NCI-H2196 (cell line): Measurements from ENCODE around the gene ADAM8.

Source experiments
- DNase-seq: peaks from one replicate; lab custom pipeline; 2025; ENCODE audit not compliant: unreplicated experiment; lab: John Stamatoyannopoulos, UW

ADAM8 gene

GRCh38 chr10:133251388-133252222 lies 25.1 kb downstream of the ADAM8 start:
- DNase-seq: no peak

DNA sequence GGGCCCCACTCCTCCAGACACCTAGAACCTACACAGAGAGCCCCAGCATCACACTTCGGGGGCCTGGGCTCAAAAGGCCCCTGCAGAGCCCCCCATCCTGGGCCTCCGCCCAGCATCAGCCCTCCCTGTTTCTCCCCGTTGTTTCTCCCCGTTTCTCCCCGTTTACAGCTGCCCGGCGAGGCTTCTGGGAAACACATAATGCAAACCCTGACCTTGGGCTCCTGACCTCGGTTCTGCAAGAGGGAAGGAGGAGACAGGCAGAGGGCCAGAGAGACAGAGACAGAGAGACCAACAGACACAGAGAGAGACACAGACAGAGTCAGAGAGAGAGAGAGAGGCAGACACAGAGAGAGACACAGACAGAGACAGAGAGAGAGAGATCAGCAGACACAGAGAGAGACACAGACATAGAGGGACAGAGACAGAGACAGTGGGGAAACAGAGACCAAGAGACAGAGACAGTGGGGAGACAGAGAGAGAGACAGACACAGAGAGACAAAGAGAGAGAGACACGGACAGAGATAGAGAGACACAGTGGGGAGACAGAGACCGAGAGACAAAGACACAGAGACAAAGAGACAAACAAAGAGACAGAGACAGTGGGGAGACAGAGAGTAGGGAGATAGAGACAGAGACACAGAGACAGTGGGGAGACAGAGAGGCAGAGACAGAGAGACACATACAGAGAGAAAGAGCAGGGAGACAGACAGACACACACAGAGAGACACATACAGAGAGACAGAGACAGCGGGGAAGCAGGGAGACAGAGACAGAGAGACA lies 26.5 kb downstream of the ADAM8 start:
- DNase-seq: no peak

DNA sequence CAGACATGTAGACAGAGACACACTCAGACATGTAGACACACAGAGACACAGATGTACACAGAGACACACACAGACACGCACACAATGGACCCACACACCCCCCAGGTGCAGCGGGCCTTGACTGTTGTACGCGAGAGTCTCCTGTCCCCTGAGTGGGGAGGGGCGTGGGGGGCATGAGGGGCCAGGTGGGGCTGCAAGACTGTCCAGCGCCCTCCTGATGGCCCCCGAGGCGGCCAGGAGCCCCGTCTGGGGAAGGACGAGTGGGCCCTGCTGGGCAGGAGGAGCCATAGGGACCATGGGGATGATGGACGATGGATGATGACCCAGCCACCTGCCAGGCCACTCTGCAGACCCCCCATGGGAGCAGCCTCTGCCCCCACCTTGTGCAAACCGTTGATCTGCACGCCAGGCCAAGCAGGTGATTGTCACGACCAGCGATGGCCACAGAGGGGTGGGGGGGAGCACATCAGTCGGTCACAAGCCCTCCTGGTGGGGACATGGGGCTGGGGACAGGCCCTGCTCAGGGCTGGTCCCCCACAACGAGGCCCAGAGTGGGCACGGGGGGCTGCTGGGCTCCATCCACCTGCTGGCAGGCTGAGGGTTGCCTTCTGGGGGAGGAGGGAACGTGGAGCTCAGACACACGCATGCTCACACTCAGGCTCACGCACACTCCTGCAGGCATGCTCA lies 27.4 kb downstream of the ADAM8 start:
- DNase-seq: no peak

DNA sequence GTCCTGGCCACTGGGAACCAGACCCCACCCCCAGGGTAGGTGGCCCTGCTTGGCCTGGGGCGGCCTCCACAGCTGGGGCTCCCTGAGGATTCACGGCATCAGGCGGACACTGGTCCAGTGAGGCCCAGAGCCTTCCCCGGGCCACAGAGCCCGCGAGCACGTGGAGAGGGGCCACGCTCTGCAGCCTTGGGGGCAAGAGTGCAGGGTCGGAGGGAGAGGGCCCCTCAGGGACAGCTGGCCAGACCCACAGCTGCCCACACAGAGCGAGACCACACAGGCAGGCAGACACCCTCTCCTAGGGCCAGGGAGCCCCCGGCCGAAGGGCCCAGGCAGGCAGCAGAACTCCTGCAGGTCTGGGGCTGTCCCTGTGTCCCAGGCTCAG lies 28.3 kb downstream of the ADAM8 start:
- DNase-seq: no peak

DNA sequence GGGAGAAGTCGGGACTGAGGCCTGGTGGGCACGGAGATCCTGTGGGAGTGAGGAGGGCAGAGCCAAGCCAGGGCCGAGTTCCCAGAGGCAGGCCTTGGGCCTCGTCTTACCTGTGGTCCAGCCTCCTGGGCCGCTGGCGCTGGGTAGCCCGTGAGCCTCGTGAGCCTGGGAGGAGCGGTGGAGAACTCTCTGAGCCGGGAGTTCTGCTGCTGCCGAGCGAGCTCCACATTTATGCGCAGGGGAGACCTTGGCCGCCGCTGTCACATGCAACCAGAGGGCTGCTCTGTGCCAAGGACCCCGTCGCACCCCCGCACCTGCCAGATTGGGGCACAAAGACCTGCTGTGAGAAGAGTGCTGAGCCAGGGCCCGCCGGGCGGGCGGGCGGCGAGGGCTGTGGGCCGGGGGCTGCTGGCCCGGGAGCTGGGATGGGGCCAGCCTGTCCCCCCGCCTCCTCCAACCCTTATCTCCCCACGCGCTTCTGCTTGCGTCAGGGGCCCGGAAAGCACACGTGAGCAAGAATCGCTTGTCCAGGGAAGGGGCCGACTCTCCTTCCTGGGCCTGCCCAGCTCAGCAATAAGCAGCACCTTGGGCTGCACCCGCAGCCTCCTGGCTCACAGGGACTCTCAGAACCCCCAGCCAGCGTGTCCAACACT lies 28.9 kb downstream of the ADAM8 start:
- DNase-seq: no peak

GRCh38 chr10:133246236-133246626 lies 30.4 kb downstream of the ADAM8 start:
- DNase-seq: no peak

DNA sequence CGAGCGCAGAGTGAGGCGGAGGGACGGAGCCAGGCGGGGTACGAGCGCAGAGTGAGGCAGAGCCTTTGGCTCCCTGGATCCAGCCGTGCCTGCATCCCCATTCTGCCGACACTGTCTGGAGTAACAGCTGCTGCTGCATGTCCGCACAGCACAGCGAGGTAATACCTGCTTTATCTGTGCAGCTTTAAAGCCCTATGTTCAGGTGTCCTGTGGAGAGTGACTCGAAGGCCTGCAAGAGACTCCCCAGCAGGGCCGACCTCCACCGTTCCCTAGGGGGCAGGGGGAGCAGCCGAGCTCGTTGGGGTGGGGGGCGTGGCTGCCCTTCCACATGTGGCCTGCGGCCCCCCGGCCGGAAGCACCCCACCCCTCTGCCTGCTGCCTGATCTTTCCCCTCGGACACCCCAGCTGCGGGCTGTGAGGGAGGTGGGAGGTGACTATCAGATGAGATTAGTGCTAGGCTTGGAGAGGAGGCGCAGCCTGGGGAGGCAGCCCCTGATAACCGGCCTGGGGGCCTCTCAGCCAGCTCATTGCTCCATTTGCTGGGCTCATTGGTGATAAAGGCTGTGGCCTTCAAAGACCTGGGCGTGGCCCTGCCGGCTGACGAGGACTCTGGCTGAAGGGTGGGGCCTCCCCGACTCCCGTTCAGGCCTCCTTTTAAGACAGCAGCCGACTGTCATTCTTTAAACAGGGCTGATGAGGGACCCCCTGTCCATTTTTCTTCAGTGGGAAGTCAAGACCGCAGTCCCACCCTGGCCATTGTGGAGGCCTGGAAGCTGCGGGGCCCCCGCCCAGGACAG lies 31.0 kb downstream of the ADAM8 start:
- DNase-seq: no peak

DNA sequence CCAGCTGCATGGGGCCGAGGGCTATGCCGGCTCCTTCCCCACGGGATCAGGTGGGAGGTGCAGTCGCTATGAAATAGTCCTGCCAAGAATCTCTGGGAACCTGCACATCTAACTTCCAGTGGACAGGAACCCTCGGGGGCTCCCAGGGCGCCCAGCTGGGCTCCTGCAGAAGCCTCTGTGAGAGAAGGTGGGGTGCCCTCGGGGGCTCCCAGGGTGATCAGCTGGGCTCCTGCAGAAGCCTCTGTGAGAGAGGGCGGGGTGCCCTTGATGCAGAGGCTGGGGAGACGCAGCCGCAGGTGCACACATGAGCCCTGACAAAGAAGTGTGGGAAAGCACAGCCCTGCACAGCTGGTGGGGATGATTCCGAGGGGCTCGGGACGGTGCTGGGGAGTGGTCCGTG lies 33.1 kb downstream of the ADAM8 start:
- DNase-seq: no peak

DNA sequence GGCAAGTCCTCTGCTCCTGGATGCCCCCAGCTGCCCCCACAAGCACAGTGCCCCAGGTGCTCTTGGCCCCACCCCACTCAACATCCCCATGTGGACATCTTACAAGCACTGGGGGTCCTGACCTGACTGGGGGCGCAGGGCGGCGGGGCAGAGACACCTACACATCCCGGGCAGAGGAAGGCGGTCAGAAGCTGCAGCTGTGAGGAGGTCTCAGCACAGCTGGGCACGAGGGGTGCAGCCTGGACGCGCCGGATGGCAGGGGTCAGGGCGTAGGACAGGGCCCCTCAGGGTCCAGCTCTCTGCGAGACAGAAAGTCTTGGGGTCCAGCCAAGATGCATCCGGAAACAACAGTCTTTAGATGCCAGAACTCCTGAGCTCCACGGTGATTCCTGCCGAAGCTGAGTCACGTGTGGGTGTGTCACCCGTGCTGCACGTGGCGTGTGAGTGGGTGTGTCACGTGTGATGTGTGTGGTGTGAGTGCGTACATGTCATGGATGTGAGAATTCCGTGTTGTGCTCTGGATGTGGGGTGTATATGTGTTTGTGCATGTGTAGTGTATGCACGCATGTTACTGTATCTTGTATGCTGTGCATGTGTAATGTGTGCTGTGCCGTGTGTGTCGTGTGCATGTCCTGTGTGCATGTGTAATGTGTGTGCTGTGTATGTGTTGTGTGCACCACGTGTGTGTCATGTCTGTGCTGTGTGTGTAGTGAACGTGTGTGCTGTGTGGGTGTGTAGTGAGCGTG lies 33.9 kb downstream of the ADAM8 start:
- DNase-seq: no peak

DNA sequence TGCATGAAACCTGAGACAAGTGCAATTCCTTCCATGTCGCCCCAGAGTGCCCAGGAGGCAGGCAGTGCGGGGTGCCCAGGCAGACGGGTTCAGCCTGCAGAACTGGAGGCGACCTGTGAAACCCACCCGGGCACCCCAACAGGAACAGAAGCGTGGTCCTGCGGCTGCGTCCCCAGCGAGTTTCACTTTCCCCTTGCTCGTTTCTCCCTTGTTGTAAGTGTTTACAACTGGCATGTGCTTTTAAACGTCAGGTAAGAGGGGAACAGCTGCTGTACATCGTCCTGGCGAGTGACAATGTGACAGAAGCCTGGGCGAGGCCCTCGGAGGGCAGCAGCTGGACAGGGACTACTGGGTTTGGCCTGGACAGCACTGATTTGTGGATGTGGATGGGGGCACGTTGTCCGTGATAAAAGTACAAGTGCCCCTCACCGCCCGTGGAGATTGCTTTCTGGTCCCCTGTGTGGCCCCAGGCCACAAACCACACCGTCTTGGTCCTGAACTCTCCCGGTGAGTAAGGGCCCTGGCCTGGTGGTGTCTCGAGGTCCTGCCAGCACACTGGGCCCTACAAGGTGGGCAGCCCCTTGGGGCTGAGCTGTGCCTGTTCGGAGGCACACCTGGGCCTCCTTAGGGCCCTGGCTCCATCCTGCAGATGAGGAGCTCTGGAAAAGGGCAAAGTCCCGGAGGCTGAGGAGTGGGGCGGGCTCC lies 35.0 kb downstream of the ADAM8 start:
- DNase-seq: no peak

GRCh38 chr10:133239990-133240389 lies 36.7 kb downstream of the ADAM8 start:
- DNase-seq: no peak

GRCh38 chr10:133238466-133238804 lies 38.2 kb downstream of the ADAM8 start:
- DNase-seq: no peak

DNA sequence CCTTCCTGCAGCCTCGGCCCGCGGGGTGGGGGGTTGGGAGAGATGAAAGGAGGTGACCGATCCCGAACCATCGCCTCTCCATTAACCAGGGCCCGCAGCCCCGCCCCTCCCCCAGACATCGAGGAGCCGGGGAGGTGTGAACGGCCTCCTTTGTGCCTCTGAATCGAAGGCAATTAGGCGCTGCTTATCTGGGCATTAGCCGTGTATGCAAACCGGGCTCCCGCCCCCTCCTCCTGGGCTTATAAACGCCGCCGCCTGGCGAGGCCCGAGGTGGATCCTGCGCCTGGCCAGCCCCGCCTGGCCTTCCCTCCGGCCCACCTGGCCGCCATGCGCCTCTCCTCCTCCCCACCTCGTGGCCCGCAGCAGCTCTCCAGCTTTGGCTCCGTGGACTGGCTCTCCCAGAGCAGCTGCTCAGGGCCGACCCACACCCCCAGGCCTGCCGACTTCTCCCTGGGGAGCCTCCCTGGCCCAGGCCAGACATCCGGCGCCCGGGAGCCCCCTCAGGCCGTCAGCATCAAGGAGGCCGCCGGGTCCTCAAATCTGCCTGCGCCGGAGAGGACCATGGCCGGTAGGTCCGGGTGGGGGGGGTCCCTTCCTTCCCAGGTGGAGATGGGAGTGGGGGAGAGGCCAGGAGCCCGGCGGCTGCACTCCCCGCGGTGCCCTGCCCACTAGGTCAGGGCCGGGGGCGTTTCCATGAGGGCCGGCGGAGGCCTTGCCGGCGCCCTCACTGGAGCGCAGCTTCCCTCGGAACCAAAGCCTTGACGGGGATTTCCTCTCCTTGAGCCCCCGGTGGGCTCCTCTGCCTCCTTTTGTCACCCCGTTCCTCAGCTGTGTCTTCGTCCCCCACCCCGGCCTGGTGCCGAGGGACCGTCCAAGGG lies 38.8 kb downstream of the ADAM8 start, which contains the start of gene VENTX:
VENTX (plus strand) TSS at position 268 of the 878 bp plus-strand sequence; CDS start at position 328, 60 bp downstream.
- no peak for DNase-seq

GRCh38 chr10:133237241-133237587 lies 39.5 kb downstream of the ADAM8 start:
- DNase-seq: no peak

GRCh38 chr10:133236401-133237240 lies 40.0 kb downstream of the ADAM8 start:
- no peak for DNase-seq

DNA sequence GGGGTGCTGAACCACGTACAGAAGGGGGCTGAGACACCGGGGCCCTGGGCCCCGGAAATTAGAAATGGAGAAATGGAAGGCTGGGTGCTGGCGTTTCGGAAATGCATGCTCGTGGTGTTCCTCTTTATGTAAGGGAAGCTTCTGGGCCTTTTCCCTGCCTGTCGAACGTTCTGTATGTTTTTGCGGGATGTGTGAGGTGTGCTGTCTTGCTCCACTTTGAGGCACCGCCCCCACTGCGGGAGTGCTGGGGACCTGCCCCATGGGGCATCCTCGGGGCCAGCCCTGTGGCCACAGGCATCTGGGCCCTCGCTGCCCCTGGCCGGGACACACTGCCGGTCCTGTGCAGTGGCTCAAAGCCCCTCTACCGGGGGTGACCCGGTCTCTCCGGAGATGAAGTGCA lies 40.7 kb downstream of the ADAM8 start:
- DNase-seq: no peak

DNA sequence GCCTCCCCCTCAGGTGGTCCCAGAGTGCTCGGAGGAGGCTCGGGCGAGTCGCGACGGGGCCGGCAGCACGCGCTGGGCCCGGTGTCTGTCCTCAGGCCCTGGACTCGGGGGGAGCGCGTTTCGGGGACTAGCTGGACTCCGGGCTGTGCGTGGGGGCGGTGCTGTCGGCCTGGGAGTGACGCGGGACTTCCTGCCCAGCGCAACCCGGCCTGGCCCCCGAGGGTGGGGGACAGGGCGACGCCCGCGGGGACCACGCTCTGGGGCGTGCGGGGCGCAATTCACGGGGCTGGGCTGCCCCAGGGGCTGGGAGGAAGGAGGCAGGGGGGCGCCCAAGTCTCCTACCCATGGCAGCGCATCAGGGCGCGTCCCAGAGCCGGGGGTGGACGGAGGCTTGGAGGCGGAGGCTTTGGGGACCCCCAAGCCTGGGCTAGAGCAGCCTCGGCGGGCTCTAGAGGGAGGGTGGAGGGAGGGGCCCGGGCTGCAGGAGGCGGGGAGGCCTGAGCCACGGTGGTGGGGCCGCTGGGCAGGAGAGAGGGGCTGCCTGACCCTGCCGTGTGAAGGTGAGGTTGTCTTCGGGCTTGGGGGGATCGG lies 41.3 kb downstream of the ADAM8 start:
- no peak for DNase-seq
